Measurements from ENCODE around the gene SLC49A3. TPM values are rescaled to one million over a fixed set of nuclear protein-coding genes. Genes with fewer than 3 reads are reported as not detected.

SLC49A3 gene
- total RNA-seq, 1 experiment from 2014 or later, result not detected

DNA sequence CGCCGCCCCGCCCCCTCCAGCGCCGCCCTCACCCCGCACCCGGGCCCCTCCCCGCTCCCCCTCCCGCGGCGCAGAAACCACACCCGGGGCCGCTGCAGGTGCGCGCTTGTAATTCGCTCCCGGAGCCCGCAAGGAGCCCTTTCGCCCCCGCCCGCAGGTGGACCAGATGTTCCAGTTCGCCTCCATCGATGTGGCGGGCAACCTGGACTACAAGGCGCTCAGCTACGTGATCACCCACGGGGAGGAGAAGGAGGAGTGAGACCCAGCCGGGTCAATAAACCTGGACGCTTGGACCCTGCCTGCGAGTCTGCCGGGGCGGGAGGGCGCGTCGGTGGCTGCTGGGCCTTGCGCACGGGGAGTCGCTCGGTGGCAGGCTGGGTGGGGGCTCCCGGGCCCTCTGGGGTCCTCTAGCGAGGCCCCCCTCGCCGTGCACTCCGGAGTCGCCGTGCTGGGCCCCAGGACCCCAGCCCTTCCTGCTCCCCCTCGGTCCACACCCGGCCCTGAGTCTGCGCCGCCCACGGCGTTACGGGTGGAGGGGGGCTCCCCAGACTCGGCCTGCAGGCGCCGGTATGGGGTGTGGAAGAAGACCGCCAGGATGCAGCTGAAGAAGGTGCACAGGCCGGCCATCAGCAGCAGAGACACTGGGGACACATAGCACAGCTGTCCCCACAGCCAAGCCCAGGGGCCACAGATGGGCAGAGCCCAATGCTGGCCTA, 7.1 kb downstream of the SLC49A3 start:
- ChIA-PET POLR2A (ENCODE audit: unreplicated experiment) (no interaction called here), CTCF (no interaction called here)
- Histone ChIP-seq H3K79me2 (ENCODE audit: low read length) (no peaks in the 10 kb centered on the region), H3K4me2 (ENCODE audit: low read length) (peak overlapping the region; percentile 84), H3K36me3 (ENCODE audit: low read depth, low read length) (no peaks in the 10 kb centered on the region), H3K4me1 (ENCODE audit: insufficient read depth, low read length) (peaks cover 20% of the 10 kb centered on the region; the same call in 1 of the 2 replicates), H3K9me2 (replicated peaks; ENCODE audit: low read length) (no peaks in the 10 kb centered on the region), H3K9me3 (ENCODE audit: low read length) (no peaks in the 10 kb centered on the region), H3K27me3 (ENCODE audit: low read length) (no peaks in the 10 kb centered on the region), H3F3A (ENCODE audit: low read length, unreplicated experiment) (no peaks in the 10 kb centered on the region), H3K9ac (ENCODE audit: low read length) (no peak overlapping the region), H3K4me3 (ENCODE audit: low read length) (peak overlapping the region; percentile 60; the same call in 1 of the 2 replicates), H4K20me1 (ENCODE audit: low read length) (no peaks in the 10 kb centered on the region), H3K27ac (ENCODE audit: low read length) (no peak overlapping the region), H2AFZ (ENCODE audit: low read length) (no peak overlapping the region)
- peak; percentile 55 for DNase-seq
- peak; percentile 17 for ATAC-seq
- TF ChIP-seq EZH2 (IDR thresholded peaks at IDR 0.05; ENCODE audit: low read length, unreplicated experiment), result no peak
- TF ChIP-seq, protein P1, sequence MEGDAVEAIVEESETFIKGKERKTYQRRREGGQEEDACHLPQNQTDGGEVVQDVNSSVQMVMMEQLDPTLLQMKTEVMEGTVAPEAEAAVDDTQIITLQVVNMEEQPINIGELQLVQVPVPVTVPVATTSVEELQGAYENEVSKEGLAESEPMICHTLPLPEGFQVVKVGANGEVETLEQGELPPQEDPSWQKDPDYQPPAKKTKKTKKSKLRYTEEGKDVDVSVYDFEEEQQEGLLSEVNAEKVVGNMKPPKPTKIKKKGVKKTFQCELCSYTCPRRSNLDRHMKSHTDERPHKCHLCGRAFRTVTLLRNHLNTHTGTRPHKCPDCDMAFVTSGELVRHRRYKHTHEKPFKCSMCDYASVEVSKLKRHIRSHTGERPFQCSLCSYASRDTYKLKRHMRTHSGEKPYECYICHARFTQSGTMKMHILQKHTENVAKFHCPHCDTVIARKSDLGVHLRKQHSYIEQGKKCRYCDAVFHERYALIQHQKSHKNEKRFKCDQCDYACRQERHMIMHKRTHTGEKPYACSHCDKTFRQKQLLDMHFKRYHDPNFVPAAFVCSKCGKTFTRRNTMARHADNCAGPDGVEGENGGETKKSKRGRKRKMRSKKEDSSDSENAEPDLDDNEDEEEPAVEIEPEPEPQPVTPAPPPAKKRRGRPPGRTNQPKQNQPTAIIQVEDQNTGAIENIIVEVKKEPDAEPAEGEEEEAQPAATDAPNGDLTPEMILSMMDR (conservative IDR thresholded peaks at IDR 0.05; ENCODE audit: low read depth, low read length), result no peak
- no peak for TF ChIP-seq EZH2phosphoT487 (IDR thresholded peaks at IDR 0.05; ENCODE audit: borderline replicate concordance, low read length)
- BruUV-seq (replicated peaks), result no TSS peak
- intact Hi-C loops (cut with micrococcal nuclease), result no loop called here

DNA sequence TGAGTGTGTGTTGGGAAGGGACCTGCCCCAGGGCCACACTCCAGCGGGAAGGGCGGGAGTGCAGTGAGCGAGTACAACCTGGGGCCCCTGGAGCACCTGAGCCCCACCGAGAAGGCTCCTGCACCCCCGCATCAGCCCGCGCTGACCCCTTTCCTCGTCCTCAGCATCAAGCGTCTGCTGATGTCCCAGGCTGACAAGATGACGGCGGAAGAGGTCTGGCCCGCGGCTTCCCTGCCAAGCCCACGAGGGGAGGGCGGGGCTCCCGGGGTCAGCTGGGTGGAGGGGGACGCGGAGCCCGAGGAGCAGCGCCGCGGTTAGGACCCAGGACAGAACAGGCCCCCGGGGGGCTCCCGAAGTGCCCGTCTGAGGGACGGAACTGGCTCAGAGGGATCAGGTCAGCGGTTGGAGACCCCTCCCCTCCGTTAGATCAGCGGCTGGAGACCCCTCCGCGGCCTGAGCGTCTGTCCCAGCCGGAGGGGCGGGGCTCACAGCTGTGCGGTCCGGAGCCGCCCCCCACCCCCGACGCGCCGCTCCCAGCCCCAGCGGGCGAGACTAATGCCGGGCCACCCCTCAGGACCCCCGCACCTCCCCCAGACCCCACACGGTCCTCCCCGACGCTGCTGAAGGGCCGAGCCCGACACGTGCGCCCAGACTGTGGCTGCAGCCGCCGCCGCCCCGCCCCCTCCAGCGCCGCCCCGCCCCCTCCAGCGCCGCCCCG, 7.9 kb downstream of the SLC49A3 start:
- H3K79me2 ChIP-seq (ENCODE audit: low read length), result no peaks in the 10 kb centered on the region
- intact Hi-C loops (cut with micrococcal nuclease), result no loop called here
- ChIA-PET POLR2A (ENCODE audit: unreplicated experiment) (no interaction called here), CTCF (no interaction called here)
- H3K27ac ChIP-seq (ENCODE audit: low read length), result no peak overlapping the region
- H3K9ac ChIP-seq (ENCODE audit: low read length), result peak overlapping the region; percentile 60
- H3K4me2 ChIP-seq (ENCODE audit: low read length), result peak overlapping the region; percentile 84
- DNase-seq (peak; percentile 52), ATAC-seq (peak; percentile 51)
- no peaks in the 10 kb centered on the region for H3K9me3 ChIP-seq (ENCODE audit: low read length)
- no peak for TF ChIP-seq EZH2 (IDR thresholded peaks at IDR 0.05; ENCODE audit: low read length, unreplicated experiment)
- TF ChIP-seq, protein P1 (conservative IDR thresholded peaks at IDR 0.05; ENCODE audit: low read depth, low read length), result no peak
- no peak for TF ChIP-seq EZH2phosphoT487 (IDR thresholded peaks at IDR 0.05; ENCODE audit: borderline replicate concordance, low read length)
- H3K4me3 ChIP-seq (ENCODE audit: low read length), result peak overlapping the region; percentile 62
- peaks cover 19% of the 10 kb centered on the region; the same call in 1 of the 2 replicates for H3K4me1 ChIP-seq (ENCODE audit: insufficient read depth, low read length)
- H4K20me1 ChIP-seq (ENCODE audit: low read length), result no peaks in the 10 kb centered on the region
- no peaks in the 10 kb centered on the region for H3K27me3 ChIP-seq (ENCODE audit: low read length)
- no peaks in the 10 kb centered on the region for H3F3A ChIP-seq (ENCODE audit: low read length, unreplicated experiment)
- H2AFZ ChIP-seq (ENCODE audit: low read length), result peak overlapping the region; percentile 66
- no peaks in the 10 kb centered on the region for H3K36me3 ChIP-seq (ENCODE audit: low read depth, low read length)
- no peaks in the 10 kb centered on the region for H3K9me2 ChIP-seq (replicated peaks; ENCODE audit: low read length)
- no TSS peak for BruUV-seq (replicated peaks)

DNA sequence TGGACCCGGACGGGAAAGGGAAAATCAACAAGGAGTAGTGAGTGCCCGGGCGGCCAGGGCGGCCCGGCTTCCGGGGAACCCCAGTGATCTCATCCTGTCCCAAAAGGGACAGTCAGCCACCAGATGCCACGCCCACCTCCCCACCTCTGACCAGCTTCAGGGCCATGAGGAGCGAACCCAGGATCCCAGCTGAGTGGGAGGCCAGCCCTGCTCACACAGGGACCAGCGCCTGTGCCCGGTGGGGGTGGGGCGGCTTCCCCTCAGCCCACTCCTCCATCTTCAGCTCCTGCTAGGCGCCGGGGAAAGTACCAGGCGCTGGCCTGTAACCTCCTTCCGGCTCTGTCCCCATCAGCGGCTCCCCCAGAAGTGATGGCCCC, 8.4 kb downstream of the SLC49A3 start:
- DNase-seq, result peak; percentile 8
- Histone ChIP-seq H3K79me2 (ENCODE audit: low read length) (no peaks in the 10 kb centered on the region), H3K27ac (ENCODE audit: low read length) (no peak overlapping the region), H3F3A (ENCODE audit: low read length, unreplicated experiment) (no peaks in the 10 kb centered on the region), H3K27me3 (ENCODE audit: low read length) (no peaks in the 10 kb centered on the region), H4K20me1 (ENCODE audit: low read length) (no peaks in the 10 kb centered on the region), H3K4me3 (ENCODE audit: low read length) (peak overlapping the region; percentile 62), H3K4me2 (ENCODE audit: low read length) (peak overlapping the region; percentile 84), H2AFZ (ENCODE audit: low read length) (peak overlapping the region; percentile 66), H3K9me2 (replicated peaks; ENCODE audit: low read length) (no peaks in the 10 kb centered on the region), H3K9me3 (ENCODE audit: low read length) (no peaks in the 10 kb centered on the region), H3K4me1 (ENCODE audit: insufficient read depth, low read length) (peaks cover 20% of the 10 kb centered on the region; the same call in 1 of the 2 replicates), H3K9ac (ENCODE audit: low read length) (peak overlapping the region; percentile 60), H3K36me3 (ENCODE audit: low read depth, low read length) (no peaks in the 10 kb centered on the region)
- POLR2A ChIA-PET (ENCODE audit: unreplicated experiment), result no interaction called here
- CTCF ChIA-PET, result no interaction called here
- ATAC-seq, result no peak
- BruUV-seq (replicated peaks), result TSS peak; percentile 37
- intact Hi-C loops (cut with micrococcal nuclease), result no loop called here
- TF ChIP-seq, protein P1 (conservative IDR thresholded peaks at IDR 0.05; ENCODE audit: low read depth, low read length), result no peak
- TF ChIP-seq EZH2phosphoT487 (IDR thresholded peaks at IDR 0.05; ENCODE audit: borderline replicate concordance, low read length) (no peak), EZH2 (IDR thresholded peaks at IDR 0.05; ENCODE audit: low read length, unreplicated experiment) (no peak)
